Psoas muscle (tissue), 8 donors: ENCODE measurements around the gene MFSD6. TPM values are rescaled to one million over a fixed set of nuclear protein-coding genes. Genes with fewer than 3 reads are reported as not detected.
A peak's percentile ranks its signal among the peaks of the same experiment; 100 is the strongest.

Experiments used
- ATAC-seq, 4 donors: fragments of 200-7000 bp; cut with Tn5 transposase; one replicate each; pipeline ENCODE4 v1.9.1; 2020; ENCODE audit warnings: moderate library complexity in 3 of 4, mild to moderate bottlenecking in 2 of 4
- DNase-seq, 2 donors: peaks; one replicate each; pipeline ENCODE4 v3.0.0-alpha.2; 2020
- H3K27ac ChIP-seq: fragments of 200-600 bp; one replicate; pipeline ENCODE4 v1.8.0; 2022
- H3K27me3 ChIP-seq, 3 donors: fragments of 200-600 bp in 1 of 3; one replicate each; pipeline versions ENCODE4 v1.6.1 to v1.8.0; 2013 to 2022; ENCODE audit warnings: low read length in 2 of 3, mild to moderate bottlenecking in 2 of 3, moderate library complexity in 1 of 3; ENCODE audit not compliant: insufficient read depth in 3 of 3
- H3K36me3 ChIP-seq, 2 donors: fragments of 200-600 bp in 1 of 2; one replicate each; pipeline versions ENCODE4 v1.6.1 to v1.8.0; 2013 to 2022; ENCODE audit warnings: low read depth in 1 of 2, mild to moderate bottlenecking in 1 of 2, moderate library complexity in 1 of 2; ENCODE audit not compliant: insufficient read depth in 1 of 2
- H3K4me1 ChIP-seq: fragments of 200-600 bp; one replicate; pipeline ENCODE4 v1.8.0; 2022
- H3K4me3 ChIP-seq: fragments of 200-600 bp; one replicate; pipeline ENCODE4 v1.8.0; 2022; ENCODE audit warnings: mild to moderate bottlenecking
- H3K9me3 ChIP-seq: fragments of 200-600 bp; one replicate; pipeline ENCODE4 v1.8.0; 2022
- CTCF ChIP-seq: fragments of 200-600 bp; IDR thresholded peaks from one replicate; pipeline ENCODE4 v1.8.0; 2022; ENCODE audit warnings: antibody characterized with exemption
- WGBS, 3 donors: extraction: QIAGEN DNeasy Blood & Tissue Kit; methylation state at CpG; one replicate each; pipeline versions ENCODE4 v1.1.6 to v1.1.7; 2013; 5-methylcytosine and 5-hydroxymethylcytosine counted together
- intact Hi-C, 2 donors: fragments of 100-400 bp; cut with DNase I; formaldehyde crosslinking; loops; one replicate each; pipeline versions ENCODE4 v1.11.0 to v1.14.2; 2022
- polyA plus RNA-seq, 3 donors: library from polyadenylated mRNA; stranded (reverse); fragments of 200-250 nt; gene quantifications; one replicate each; pipeline ENCODE4 v1.2.3, GENCODE V29; 2013
- total RNA-seq, 4 donors: library from RNA; stranded (reverse); fragmentation: NEBNext Ultra II Directional in 2 of 4; extraction: Animal tissue kit (Norgen Biotek cat#: 25700) in 2 of 4; gene quantifications; one replicate each; pipeline versions ENCODE4 v1.2.1 to v1.2.4, GENCODE V29; 2021 to 2023
- donor health status: healthy with polysubstance abuse.
- donor health status: DM: no; HTN: no; CAD: no; lungs with moderate emphysema.
- donor health status: Bipolar disorder and iron deficiency.
- donor health status: healthy.
- donor health status: DM: yes; HTN: yes; CAD: no.
- donor health status: DM: no; HTN: no; CAD: no.
- donor health status: DM: no; HTN: no; CAD: no.
- donor health status: DM: yes; HTN: yes; CAD: no.

Gene MFSD6
- total and polyA plus RNA-seq, 7 donors, result 2.6 to 9.4 (median 5.0) TPM

DNA sequence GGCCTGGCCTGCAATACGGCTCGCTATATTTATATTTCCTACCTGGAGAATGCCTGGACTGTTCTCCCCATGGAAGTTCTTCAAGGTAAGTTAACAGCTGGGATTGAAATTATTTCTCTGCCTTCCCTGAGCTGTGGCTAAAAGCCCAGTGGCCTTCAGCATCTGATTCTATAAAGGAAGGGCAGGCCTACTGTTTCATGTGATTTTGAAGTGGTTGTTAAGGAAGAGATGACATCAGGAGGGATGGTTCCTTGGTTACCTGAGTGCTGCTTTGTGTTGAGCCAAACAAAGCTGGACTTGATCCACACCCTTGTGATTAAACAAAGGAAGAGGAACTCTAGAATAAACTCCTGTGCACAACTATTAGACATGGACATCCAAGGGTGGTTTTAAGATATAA lies 61.6 kb downstream of the MFSD6 start:
- no peak for DNase-seq
- Histone ChIP-seq H3K36me3 (no peaks in the 10 kb centered on the region), H3K27me3 (no peaks in the 10 kb centered on the region), H3K27ac (peak overlapping the region; percentile 46), H3K9me3 (no peaks in the 10 kb centered on the region), H3K4me1 (peaks cover 26% of the 10 kb centered on the region), H3K4me3 (no peak overlapping the region)
- peak; percentile 30 to 72 (median 54) for ATAC-seq
- 79 to 89% (median 79%) methylated on average over 2 of the region's 2 CpGs for WGBS, 3 donors
- no peak for TF ChIP-seq CTCF
- intact Hi-C loops, result no loop called here

DNA sequence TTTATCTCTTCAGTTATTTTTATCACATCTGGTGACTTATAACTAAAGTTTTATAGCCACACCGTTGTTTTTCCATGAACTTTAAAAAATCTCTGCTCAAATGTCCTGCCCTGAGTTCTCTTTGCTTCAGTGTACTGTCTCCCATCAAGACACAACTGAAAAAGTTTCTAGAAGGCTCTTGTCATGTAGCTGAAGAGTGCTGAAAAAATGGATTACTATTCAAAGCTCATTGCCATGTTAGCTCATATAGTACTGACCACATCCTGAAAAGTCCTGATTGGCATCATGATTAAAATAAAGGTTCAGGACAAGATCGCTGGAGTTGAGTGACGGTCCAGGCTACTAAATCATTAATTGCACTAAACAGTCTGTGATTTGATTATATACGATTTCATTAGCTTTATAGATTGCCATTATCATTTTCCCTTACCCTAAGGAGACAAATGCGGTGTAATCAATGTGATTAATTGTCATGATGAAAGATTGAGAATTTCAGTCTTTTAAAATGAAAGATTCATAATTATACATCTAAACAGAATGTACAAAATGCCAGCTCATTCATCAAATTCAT lies 62.2 kb downstream of the MFSD6 start:
- intact Hi-C loops, result no loop called here
- Histone ChIP-seq H3K9me3 (no peaks in the 10 kb centered on the region), H3K36me3 (no peaks in the 10 kb centered on the region), H3K27me3 (no peaks in the 10 kb centered on the region), H3K4me1 (peaks cover 26% of the 10 kb centered on the region), H3K27ac (peak overlapping the region; percentile 46), H3K4me3 (no peak overlapping the region)
- TF ChIP-seq CTCF, result no peak
- ATAC-seq (no peak), DNase-seq (no peak)
- WGBS, 3 donors, result 85 to 89% (median 86%) methylated on average over 5 of the region's 5 CpGs

GRCh38 chr2:190477661-190478454 lies 69.7 kb downstream of the MFSD6 start:
- no peak overlapping the region for H3K27ac ChIP-seq
- TF ChIP-seq CTCF, result no peak
- H3K4me1 ChIP-seq, result no peaks in the 10 kb centered on the region
- no peaks in the 10 kb centered on the region for H3K36me3 ChIP-seq
- H3K4me3 ChIP-seq, result no peak overlapping the region
- DNase-seq (no peak), ATAC-seq (no peak)
- WGBS, 3 donors, result 38 to 60% (median 39%) methylated on average over 4 of the region's 4 CpGs
- H3K27me3 ChIP-seq, result no peaks in the 10 kb centered on the region
- no peaks in the 10 kb centered on the region for H3K9me3 ChIP-seq
- intact Hi-C loops, result no loop called here

GRCh38 chr2:190478572-190479195 lies 70.5 kb downstream of the MFSD6 start:
- intact Hi-C loops, result no loop called here
- H3K27ac ChIP-seq, result no peak overlapping the region
- ATAC-seq, result no peak

More at GRCh38 chr2:190478572-190479195, 70.5 kb downstream of the MFSD6 start:
- Histone ChIP-seq H3K9me3 (no peaks in the 10 kb centered on the region), H3K4me1 (no peaks in the 10 kb centered on the region), H3K4me3 (no peak overlapping the region), H3K27me3 (no peaks in the 10 kb centered on the region), H3K36me3 (no peaks in the 10 kb centered on the region)
- TF ChIP-seq CTCF, result no peak
- DNase-seq, result no peak
- 74 to 76% (median 75%) methylated on average over 3 of the region's 3 CpGs for WGBS, 3 donors
